Measurements from ENCODE around the gene LINC01488. TPM values are rescaled to one million over a fixed set of nuclear protein-coding genes. Genes with fewer than 3 reads are reported as not detected.

Gene LINC01488
- total RNA-seq, 2 donors from 2014 or later, result not detected

DNA sequence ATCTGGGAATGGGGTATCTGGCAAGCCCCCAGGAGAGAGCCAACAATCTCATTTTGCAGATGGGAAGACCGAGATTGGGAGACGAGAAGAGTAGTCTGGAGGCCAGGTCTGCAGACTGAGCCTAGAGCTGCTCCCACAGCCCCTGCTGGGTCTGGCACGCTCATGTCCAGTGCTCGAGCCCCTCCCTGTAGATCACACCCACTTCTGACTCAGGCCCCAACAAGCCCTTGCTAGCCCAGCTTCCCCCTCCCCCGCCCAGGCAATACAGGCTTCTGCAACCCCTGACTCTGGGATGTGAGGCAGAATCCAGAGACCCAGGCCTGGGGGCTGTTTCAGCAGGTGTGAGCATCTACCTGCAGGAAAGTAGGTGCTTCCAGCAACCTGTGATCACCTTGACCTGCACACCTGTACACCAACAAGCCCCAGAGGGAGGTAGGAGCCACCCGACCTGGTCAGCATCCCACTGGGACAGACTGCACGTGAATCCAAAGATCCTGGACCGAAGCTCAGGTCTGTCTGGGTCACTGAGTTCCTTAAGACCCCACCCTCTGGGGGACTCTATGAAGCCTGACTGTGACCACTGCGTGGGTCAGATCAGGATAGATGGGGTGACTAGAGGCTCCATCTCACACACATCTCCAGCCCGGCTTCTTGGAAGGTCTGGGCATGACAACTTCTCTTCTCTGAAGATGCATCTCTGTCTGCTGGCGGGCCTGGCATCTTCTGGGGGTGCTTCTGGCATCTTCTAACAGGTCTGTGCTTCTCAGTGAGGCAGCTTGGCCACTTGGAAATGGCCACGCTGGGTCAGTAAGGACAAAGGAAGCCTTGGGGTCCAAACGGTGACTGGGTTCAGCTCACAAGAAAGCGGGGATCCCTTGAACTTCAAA lies 29.3 kb downstream of the LINC01488 start:
- Mint-ChIP-seq H3K36me3 (ENCODE audit: insufficient read depth in 2 of 2) (peaks cover 0 to 2% of the 10 kb centered on the region in 2 donors), H3K9me3 (peaks cover 1 to 3% of the 10 kb centered on the region in 2 donors), H3K4me1 (ENCODE audit: low read depth) (peaks cover 8% of the 10 kb centered on the region), H3K27ac (no peak overlapping the region), H3K4me3 (no peak overlapping the region), H3K27me3 (ENCODE audit: low read depth) (peaks cover 20% of the 10 kb centered on the region)
- no peak for ATAC-seq (replicated peaks in 1 of 2)
- DNase-seq, result no peak

DNA sequence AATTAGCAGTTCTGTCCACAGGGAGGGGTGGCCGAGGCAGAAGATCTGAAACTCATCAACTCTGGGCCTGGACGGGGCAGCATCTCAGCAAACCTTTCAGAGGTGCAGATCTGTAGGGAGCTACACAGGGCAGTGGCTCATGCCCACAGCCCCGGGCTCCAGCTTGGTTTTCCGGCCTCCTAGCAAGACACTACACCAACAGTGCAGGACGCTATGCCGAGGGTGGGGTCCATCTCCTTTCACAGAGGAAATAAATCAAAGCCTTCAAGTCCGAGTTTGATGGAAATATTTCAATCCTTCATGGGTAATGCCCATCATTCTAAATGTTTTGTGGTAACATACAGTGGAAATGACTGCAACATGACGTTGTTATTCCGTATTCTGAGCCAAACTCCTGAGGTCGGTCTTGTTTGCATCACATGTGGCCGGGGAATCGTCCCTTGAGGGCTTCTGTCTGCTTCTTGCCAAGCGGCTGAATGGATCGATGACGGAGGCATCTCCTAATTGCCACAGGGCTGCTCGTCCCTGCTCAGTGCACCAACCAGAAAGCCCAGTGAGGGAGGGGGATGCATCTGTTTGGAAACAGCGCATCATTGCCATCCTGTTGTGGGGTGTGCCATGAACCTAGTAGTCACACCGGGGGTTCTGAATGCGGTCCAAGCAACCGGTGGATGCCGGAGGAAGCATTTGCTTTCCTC lies 30.0 kb downstream of the LINC01488 start:
- peaks cover 0 to 2% of the 10 kb centered on the region in 2 donors for H3K36me3 Mint-ChIP-seq (ENCODE audit: insufficient read depth in 2 of 2)
- DNase-seq (no peak), ATAC-seq (replicated peaks in 1 of 2) (no peak)
- no peak overlapping the region for H3K27ac Mint-ChIP-seq
- peaks cover 8% of the 10 kb centered on the region for H3K4me1 Mint-ChIP-seq (ENCODE audit: low read depth)
- no peak overlapping the region for H3K4me3 Mint-ChIP-seq
- peaks cover 1 to 3% of the 10 kb centered on the region in 2 donors for H3K9me3 Mint-ChIP-seq
- H3K27me3 Mint-ChIP-seq (ENCODE audit: low read depth), result peaks cover 20% of the 10 kb centered on the region

DNA sequence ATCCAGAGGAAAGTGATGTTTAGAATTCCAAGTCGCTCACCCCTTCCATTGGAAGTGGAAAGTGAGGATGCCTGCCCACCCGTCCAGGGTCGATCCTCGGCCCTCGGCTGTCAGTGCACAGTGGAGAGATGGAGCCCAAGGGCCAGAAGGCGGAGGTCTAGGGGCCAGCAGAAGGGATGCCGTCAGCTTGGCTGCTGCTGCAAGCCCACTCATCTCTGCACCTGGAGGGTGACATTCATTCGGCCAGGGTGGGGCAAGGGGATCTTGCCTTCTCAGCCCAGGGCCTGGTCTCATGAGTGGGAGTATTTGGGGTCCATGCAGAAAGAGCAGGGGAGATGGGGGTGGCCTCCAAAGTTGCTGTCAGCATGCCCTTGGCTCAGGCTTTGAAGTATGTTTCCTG lies 30.7 kb downstream of the LINC01488 start:
- Mint-ChIP-seq H3K27me3 (ENCODE audit: low read depth) (peaks cover 25% of the 10 kb centered on the region), H3K27ac (no peak overlapping the region), H3K4me1 (ENCODE audit: low read depth) (peaks cover 8% of the 10 kb centered on the region), H3K4me3 (no peak overlapping the region), H3K9me3 (peaks cover 0 to 3% of the 10 kb centered on the region in 2 donors), H3K36me3 (ENCODE audit: insufficient read depth in 2 of 2) (peaks cover 2 to 4% of the 10 kb centered on the region in 2 donors)
- DNase-seq (no peak), ATAC-seq (replicated peaks in 1 of 2) (no peak)

DNA sequence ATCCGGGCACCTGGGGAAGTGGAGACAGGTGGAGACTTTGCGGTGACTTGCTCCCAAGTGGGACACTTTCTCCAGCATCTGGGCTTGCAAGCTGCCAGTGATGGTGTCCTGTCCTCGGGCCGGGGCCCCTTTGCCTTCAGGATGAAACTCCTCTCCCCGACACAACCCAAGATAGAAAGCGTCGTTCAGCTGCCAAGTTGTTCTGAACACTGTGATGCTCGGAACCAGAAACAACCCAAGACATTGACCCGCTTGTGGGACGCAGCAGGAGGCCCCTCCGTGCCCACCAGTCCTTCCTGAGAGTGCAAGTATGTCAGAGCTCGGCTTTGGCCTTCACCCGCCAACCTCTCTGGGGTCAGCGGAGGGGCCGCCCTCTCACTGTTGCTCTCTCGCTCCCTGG lies 31.3 kb downstream of the LINC01488 start:
- H3K4me3 Mint-ChIP-seq, result no peak overlapping the region
- ATAC-seq (replicated peaks in 1 of 2), result no peak
- no peak overlapping the region for H3K27ac Mint-ChIP-seq
- H3K36me3 Mint-ChIP-seq (ENCODE audit: insufficient read depth in 2 of 2), result peaks cover 0 to 6% of the 10 kb centered on the region in 2 donors
- H3K4me1 Mint-ChIP-seq (ENCODE audit: low read depth), result peaks cover 8% of the 10 kb centered on the region
- peaks cover 30% of the 10 kb centered on the region for H3K27me3 Mint-ChIP-seq (ENCODE audit: low read depth)
- peaks cover 2 to 3% of the 10 kb centered on the region in 2 donors for H3K9me3 Mint-ChIP-seq
- DNase-seq, result no peak

DNA sequence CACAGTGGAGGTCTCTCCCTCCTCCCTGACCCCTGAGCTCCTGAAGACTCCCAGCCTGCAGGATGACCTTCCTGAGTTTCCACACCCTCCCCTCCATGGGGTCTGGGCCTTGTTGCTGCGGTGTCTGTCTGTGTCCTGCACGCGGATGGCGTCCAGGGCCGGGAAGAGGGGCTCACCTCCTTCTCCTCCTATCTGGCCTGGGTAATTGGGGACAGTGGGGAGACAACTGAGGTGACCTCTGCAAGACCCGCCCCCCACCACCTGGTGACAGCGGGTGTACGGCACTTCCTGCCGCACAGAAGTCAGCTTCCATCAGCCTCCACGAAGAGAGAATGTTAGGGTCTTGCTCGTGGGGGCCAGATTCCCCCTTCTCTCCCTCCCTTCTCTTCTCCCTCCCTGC lies 31.7 kb downstream of the LINC01488 start:
- H3K27me3 Mint-ChIP-seq (ENCODE audit: low read depth), result peaks cover 30% of the 10 kb centered on the region
- peaks cover 8% of the 10 kb centered on the region for H3K4me1 Mint-ChIP-seq (ENCODE audit: low read depth)
- H3K9me3 Mint-ChIP-seq, result peaks cover 2 to 5% of the 10 kb centered on the region in 2 donors
- H3K4me3 Mint-ChIP-seq, result no peak overlapping the region
- H3K36me3 Mint-ChIP-seq (ENCODE audit: insufficient read depth in 2 of 2), result peaks cover 1 to 6% of the 10 kb centered on the region in 2 donors
- no peak for DNase-seq
- no peak overlapping the region for H3K27ac Mint-ChIP-seq
- ATAC-seq (replicated peaks in 1 of 2), result no peak

DNA sequence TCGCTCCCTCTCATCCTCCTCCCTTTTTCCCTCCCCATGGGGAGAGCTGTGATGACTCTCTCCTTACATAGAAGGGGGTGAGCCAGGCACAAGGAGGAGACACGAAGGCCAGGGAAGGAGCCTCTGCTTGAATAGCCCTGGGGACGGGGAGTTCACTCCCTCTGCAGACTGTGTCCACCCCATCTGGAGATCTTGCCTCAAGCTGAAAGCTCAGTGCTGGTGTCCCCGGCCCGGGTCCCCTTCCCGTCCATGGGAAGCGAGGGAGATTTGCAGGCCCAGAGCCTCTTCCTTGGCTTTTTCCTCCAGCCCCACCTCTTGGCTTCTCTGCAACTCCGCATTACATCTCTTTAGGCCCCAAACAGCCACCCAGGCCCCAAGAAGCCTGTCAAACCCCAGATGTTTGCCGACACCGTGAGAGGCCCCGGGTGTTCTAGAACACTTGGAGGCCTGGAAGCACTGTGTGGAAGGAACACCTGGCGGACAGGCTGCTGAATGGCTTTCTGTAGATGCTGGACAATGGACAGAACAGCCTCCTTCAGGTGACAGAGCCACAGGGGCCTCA lies 32.3 kb downstream of the LINC01488 start:
- DNase-seq, result no peak
- Mint-ChIP-seq H3K27ac (no peak overlapping the region), H3K4me1 (ENCODE audit: low read depth) (peaks cover 7% of the 10 kb centered on the region), H3K36me3 (ENCODE audit: insufficient read depth in 2 of 2) (peaks cover 5 to 10% of the 10 kb centered on the region in 2 donors), H3K27me3 (ENCODE audit: low read depth) (peaks cover 30% of the 10 kb centered on the region), H3K9me3 (peaks cover 6 to 8% of the 10 kb centered on the region in 2 donors), H3K4me3 (no peak overlapping the region)
- no peak for ATAC-seq (replicated peaks in 1 of 2)

DNA sequence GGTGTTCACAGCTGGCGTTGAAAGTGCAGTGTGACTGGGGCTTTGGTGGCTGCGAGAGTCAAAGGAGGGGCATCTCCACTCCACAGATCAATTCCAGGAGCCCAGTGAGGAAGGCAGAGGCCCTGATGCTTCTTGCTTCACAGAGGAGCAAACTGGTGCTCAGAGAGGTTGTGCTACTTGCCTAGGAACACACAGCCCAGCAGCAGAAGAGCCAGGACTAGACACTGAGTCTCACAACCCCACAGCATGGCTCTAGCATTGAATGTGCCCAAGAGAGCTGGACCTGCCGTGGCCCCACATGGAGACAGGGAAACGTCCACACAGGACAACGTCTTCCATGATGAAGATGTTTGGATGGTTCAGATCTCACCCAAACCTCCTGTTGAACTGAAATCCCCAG lies 33.3 kb downstream of the LINC01488 start:
- Mint-ChIP-seq H3K4me1 (ENCODE audit: low read depth) (no peaks in the 10 kb centered on the region), H3K9me3 (peaks cover 8 to 10% of the 10 kb centered on the region in 2 donors), H3K27me3 (ENCODE audit: low read depth) (peaks cover 25% of the 10 kb centered on the region), H3K4me3 (no peak overlapping the region), H3K36me3 (ENCODE audit: insufficient read depth in 2 of 2) (peaks cover 7 to 13% of the 10 kb centered on the region in 2 donors), H3K27ac (no peak overlapping the region)
- ATAC-seq (replicated peaks in 1 of 2) (no peak), DNase-seq (no peak)

DNA sequence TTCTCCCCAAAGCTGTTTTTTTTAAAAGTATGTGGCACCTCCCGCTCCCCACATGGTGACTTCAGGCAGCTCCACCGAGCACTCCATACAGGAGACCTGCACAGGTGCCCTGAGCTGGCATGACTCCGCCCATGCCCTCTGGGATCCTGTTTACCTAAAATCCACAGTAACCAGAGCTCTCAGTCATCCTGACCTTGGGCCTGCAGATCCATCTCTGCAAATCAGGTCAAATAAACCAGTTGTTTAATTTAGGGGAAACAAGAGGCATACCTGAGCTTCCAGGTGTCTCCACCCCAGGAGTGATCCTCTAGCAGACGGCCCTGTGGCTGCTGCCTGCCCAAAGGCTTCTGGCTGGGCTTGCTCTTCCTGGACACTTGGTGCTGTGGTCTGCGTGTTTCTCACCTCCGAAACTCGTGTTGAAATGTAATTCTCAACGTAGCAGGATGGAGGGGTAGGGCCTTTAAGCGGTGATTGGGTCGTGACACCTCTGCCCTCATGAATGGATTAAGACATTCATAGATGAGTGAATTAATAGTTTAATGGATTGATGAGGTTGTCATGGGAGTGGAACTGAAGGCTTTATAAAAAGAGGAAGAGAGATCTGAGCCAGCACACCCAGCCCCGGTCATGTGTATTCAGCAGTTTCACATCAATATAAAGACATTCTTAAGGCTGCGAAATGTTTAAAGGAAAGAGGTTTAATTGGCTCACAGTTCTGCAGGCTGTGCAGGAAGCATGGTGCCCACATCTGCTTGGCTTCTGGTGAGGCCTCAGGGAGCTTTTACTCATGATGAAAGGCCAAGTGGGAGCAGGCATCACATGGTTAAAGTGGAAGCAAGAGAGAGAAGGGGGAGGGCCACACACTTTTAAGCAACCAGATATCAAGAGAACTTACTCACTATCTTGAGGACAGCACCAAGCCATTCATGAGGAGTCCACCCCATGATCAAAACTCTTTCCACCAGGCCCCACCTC lies 34.1 kb downstream of the LINC01488 start:
- Mint-ChIP-seq H3K9me3 (peaks cover 8 to 10% of the 10 kb centered on the region in 2 donors), H3K4me3 (no peak overlapping the region), H3K27ac (no peak overlapping the region), H3K36me3 (ENCODE audit: insufficient read depth in 2 of 2) (peaks cover 7 to 13% of the 10 kb centered on the region in 2 donors), H3K27me3 (ENCODE audit: low read depth) (peaks cover 25% of the 10 kb centered on the region), H3K4me1 (ENCODE audit: low read depth) (no peaks in the 10 kb centered on the region)
- ATAC-seq (replicated peaks in 1 of 2) (no peak), DNase-seq (no peak)

DNA sequence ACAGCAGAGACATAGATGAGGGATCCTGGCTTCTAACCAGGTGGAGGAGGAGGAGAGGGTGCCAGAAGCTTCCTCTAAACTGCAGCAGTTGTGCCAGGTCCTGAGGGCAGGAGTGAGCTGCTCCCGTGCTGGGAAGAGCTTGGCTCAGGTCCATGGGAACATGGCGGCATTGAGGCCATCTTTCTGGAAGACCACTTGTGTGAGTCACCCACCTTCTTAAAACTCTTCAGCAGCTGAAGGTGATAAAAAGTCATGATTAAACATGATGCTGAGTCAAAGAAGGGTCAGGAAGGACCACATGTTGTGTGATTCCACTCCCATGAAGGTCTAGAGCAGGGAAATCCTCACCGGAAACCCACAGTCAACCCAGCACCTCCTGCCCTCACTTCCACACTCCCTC lies 35.1 kb downstream of the LINC01488 start:
- Mint-ChIP-seq H3K9me3 (peaks cover 8 to 10% of the 10 kb centered on the region in 2 donors), H3K4me3 (no peak overlapping the region), H3K27ac (no peak overlapping the region), H3K27me3 (ENCODE audit: low read depth) (peaks cover 25% of the 10 kb centered on the region), H3K36me3 (ENCODE audit: insufficient read depth in 2 of 2) (peaks cover 7 to 13% of the 10 kb centered on the region in 2 donors), H3K4me1 (ENCODE audit: low read depth) (no peaks in the 10 kb centered on the region)
- no peak for DNase-seq
- ATAC-seq (replicated peaks in 1 of 2), result no peak

DNA sequence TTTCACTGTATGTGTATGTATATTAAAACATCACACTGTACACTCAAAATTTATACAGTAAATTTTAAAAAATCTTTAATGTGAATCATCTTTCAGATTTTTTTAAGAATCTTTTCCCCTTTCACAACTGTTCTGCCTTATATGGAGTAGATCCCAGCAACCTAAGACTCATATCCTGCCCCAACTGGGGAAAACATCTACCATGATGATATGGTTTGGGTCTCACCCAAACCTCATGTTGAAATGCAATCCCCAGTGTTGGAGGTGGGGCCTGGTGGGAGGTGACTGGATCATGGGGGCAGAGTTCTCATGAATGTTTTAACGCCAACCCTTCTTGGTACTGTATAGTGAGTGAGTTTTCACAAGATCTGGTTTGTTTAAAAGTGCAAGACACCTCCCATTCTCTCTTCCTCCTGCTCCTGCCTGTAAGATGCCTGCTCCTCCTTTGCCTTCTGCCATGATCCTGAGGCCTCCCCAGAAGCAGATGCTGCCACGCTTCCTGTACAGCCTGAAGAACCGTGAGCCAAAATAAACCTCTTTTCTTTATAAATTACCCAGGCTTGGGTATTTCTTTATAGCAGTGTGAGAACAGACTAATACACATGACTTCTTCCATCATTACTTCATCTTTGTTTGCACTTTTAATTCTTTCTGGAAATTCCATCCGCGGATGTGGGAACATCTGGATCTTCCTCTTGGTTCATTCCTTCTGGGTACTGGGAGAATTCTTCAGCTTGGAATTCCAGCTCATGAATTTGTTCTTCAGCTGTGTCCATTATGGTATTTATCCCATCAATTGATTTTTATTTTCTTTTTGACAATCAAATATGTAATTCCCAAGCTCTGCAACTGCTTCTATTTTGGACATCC lies 36.9 kb downstream of the LINC01488 start:
- no peak for ATAC-seq (replicated peaks in 1 of 2)
- Mint-ChIP-seq H3K27ac (no peak overlapping the region), H3K36me3 (ENCODE audit: insufficient read depth in 2 of 2) (peaks cover 7 to 13% of the 10 kb centered on the region in 2 donors), H3K4me3 (no peak overlapping the region), H3K4me1 (ENCODE audit: low read depth) (no peaks in the 10 kb centered on the region), H3K27me3 (ENCODE audit: low read depth) (peaks cover 25% of the 10 kb centered on the region), H3K9me3 (peaks cover 8 to 10% of the 10 kb centered on the region in 2 donors)
- DNase-seq, result no peak

DNA sequence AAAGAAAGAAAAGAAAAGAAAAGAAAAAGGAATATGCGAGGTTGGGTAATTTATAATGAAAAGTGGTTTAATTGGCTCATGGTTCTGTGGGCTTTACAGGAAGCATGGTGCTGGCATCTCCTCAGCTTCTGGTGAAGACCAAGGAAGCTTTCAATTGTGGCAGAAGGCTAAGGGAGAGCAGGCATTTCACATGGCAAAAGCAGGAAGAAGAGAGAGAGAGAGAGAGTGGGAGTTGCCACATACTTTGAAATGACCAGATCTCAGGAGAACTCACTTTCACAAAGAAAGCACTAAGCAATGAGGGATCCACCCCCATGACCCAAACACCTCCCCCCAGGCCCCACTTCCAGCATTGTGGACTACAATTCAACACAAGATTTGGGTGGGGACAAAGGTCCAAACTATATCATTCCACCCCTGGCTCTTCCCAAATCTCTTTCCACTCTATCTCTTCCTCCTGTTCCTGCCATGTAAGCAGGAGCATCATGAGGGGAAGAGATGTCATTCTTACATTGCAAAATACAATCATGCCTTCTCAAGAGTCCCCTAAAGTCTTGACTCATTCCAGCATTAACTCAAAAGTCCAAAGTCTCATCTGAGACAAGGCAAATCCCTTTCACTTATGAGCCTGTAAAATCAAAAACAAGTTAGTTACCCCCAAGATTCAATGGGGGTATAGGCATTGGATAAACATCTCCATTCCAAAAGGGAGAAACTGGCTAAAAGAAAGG lies 38.9 kb downstream of the LINC01488 start:
- peaks cover 7 to 13% of the 10 kb centered on the region in 2 donors for H3K36me3 Mint-ChIP-seq (ENCODE audit: insufficient read depth in 2 of 2)
- no peaks in the 10 kb centered on the region for H3K4me1 Mint-ChIP-seq (ENCODE audit: low read depth)
- H3K27me3 Mint-ChIP-seq (ENCODE audit: low read depth), result peaks cover 18% of the 10 kb centered on the region
- H3K27ac Mint-ChIP-seq, result no peak overlapping the region
- DNase-seq (no peak), ATAC-seq (replicated peaks in 1 of 2) (no peak)
- H3K9me3 Mint-ChIP-seq, result peaks cover 8 to 10% of the 10 kb centered on the region in 2 donors
- no peak overlapping the region for H3K4me3 Mint-ChIP-seq
